ENCODE measurements around the gene STAB2. TPM values are rescaled to one million over a fixed set of nuclear protein-coding genes. Genes with fewer than 3 reads are reported as not detected.

STAB2 gene
- total RNA-seq: not detected in 2 replicates

DNA sequence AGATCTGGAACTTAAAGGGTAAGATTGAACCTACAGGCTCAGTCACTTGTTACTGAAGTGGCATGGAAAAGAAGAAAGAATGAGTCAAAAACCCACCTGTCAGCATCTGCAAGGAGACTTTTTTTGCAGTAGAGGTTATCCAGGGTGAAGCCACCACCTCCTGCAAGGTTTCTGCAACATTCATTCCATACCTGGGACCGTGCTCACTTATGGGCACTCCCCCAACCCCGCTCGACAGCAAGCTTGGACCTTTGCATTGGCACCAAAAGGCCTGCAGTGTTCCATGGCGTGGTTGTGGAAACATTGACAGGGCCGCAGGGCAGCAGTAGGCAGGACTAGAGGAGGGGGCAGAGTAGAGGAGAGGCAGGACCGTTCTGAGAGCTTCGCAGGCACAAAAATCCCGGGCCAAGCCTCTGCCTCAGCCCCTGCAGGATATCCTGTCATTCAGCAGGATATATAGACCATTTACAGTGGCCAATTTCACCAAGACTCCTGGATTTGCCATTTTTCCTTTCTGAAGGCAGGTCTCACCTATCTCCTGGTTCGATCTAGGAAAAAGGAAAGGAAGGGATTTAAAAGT lies at the start of gene STAB2:
STAB2 (plus strand) TSS at position 483 of the 580 bp plus-strand sequence. CDS start 204 bp downstream, outside the sequence.
- Histone ChIP-seq H3K4me3 (ENCODE audit: low read depth, low read length) (no peak within 1 kb of the TSS), H3K27me3 (ENCODE audit: control insufficient read depth, insufficient read depth, low read length) (no peaks in the 10 kb centered on the region), H3K36me3 (ENCODE audit: control insufficient read depth, insufficient read depth, low read length) (no peaks in the 10 kb centered on the region)
- DNase-seq (ENCODE audit: low read depth): no peak
- TF ChIP-seq CTCF (IDR thresholded peaks at IDR 0.05; ENCODE audit: insufficient read depth, low read length, poor library complexity, severe bottlenecking): no peak

DNA sequence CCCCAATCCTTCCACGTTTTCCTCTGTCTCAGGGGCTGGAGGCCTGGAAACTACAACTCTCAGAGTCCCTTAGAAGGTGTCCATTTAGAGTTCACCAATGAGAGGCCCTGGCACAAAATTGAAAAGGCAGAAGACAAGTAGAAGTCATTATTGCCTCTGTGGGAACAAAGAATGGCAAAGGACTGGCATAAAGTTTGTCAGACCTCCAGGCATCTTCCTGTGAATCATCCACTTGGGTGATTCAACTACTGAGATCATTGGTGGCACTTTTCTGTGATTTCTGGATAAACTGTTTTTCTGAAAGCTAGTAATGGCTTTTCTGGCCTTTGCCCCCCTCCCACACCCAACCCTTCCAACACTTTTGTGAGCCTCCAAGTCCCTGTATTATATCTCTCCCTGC lies 48.7 kb upstream of the STAB2 start:
- DNase-seq (ENCODE audit: low read depth): no peak
- TF ChIP-seq CTCF (IDR thresholded peaks at IDR 0.05; ENCODE audit: insufficient read depth, low read length, poor library complexity, severe bottlenecking): no peak
- Histone ChIP-seq H3K36me3 (ENCODE audit: control insufficient read depth, insufficient read depth, low read length) (no peaks in the 10 kb centered on the region), H3K4me3 (ENCODE audit: low read depth, low read length) (no peak overlapping the region), H3K27me3 (ENCODE audit: control insufficient read depth, insufficient read depth, low read length) (no peaks in the 10 kb centered on the region)

GRCh38 chr12:103540319-103540718 lies 46.8 kb upstream of the STAB2 start:
- Histone ChIP-seq H3K27me3 (ENCODE audit: control insufficient read depth, insufficient read depth, low read length) (no peaks in the 10 kb centered on the region), H3K4me3 (ENCODE audit: low read depth, low read length) (no peak overlapping the region), H3K36me3 (ENCODE audit: control insufficient read depth, insufficient read depth, low read length) (no peaks in the 10 kb centered on the region)
- DNase-seq (ENCODE audit: low read depth): no peak
- TF ChIP-seq CTCF (IDR thresholded peaks at IDR 0.05; ENCODE audit: insufficient read depth, low read length, poor library complexity, severe bottlenecking): no peak

- no peaks in the 10 kb centered on the region for H3K36me3 ChIP-seq (ENCODE audit: control insufficient read depth, insufficient read depth, low read length)
Observed at GRCh38 chr12:103542078-103542477, 45.0 kb upstream of the STAB2 start.

GRCh38 chr12:103546959-103547358 lies 40.1 kb upstream of the STAB2 start:
- no peak for DNase-seq (ENCODE audit: low read depth)
- TF ChIP-seq CTCF (IDR thresholded peaks at IDR 0.05; ENCODE audit: insufficient read depth, low read length, poor library complexity, severe bottlenecking): no peak
- H3K4me3 ChIP-seq (ENCODE audit: low read depth, low read length): no peak overlapping the region
- no peaks in the 10 kb centered on the region for H3K36me3 ChIP-seq (ENCODE audit: control insufficient read depth, insufficient read depth, low read length)
- no peaks in the 10 kb centered on the region for H3K27me3 ChIP-seq (ENCODE audit: control insufficient read depth, insufficient read depth, low read length)

More at GRCh38 chr12:103542078-103542477, 45.0 kb upstream of the STAB2 start:
- Histone ChIP-seq H3K4me3 (ENCODE audit: low read depth, low read length) (no peak overlapping the region), H3K27me3 (ENCODE audit: control insufficient read depth, insufficient read depth, low read length) (no peaks in the 10 kb centered on the region)
- TF ChIP-seq CTCF (IDR thresholded peaks at IDR 0.05; ENCODE audit: insufficient read depth, low read length, poor library complexity, severe bottlenecking): no peak
- DNase-seq (ENCODE audit: low read depth): no peak

DNA sequence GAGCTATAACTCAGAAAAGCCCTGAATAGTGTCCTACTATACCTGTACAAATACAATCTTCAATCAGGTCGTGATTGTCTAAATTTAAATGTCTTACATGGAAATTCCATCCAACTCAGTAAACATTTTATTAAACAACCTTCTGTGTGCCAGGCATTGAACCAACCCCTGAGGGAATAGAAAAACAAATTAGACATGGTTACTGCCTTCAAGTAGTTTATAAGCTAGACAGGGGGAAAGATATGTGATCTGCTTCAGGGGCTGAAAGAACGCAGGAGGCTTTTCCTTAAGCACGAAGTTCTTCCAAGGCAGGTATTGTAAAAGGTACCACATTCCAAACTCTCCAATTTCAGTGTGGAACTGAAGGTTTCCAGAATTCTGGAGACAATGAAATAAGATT lies 39.7 kb upstream of the STAB2 start:
- no peaks in the 10 kb centered on the region for H3K36me3 ChIP-seq (ENCODE audit: control insufficient read depth, insufficient read depth, low read length)
- no peak overlapping the region for H3K4me3 ChIP-seq (ENCODE audit: low read depth, low read length)
- TF ChIP-seq CTCF (IDR thresholded peaks at IDR 0.05; ENCODE audit: insufficient read depth, low read length, poor library complexity, severe bottlenecking): no peak
- no peaks in the 10 kb centered on the region for H3K27me3 ChIP-seq (ENCODE audit: control insufficient read depth, insufficient read depth, low read length)
- DNase-seq (ENCODE audit: low read depth): no peak
